ENCODE data around the gene ZEB1.

The ZEB1 gene

DNA sequence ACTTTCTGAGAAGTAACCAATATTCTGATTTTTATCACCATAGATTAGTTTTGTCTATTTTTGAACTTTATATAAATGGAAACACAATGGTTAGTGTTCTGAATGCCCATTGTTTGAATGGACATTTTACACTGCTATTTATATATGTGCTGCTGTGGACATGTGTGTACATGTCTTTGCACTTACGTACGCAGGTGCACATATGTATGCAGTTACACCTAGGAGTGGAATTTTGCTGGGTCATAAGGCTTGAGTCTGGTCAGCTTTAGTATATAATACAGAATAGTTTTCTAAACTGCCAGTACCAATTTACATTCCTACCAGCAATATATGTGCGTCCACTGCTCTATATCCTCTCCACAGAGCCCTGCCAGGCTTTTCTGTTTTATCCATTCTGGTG is 24.5 kb upstream of the ZEB1 start:
- H3K4me3 ChIP-seq (ENCODE audit: low read depth, low read length), result no peak overlapping the region
- no peak for DNase-seq
- in situ Hi-C loops (cut with HindIII; ENCODE audit: low pct_ligation_motif_present, low sequenced_read_pairs), result no loop called here
- no peaks in the 10 kb centered on the region for H3K36me3 ChIP-seq (replicated peaks)
- H3K27me3 ChIP-seq (replicated peaks), result no peaks in the 10 kb centered on the region
- H3K27ac ChIP-seq, result no peak overlapping the region
- TF ChIP-seq CTCF (IDR thresholded peaks at IDR 0.05; ENCODE audit: low read depth, low read length, missing control alignments), result no peak

DNA sequence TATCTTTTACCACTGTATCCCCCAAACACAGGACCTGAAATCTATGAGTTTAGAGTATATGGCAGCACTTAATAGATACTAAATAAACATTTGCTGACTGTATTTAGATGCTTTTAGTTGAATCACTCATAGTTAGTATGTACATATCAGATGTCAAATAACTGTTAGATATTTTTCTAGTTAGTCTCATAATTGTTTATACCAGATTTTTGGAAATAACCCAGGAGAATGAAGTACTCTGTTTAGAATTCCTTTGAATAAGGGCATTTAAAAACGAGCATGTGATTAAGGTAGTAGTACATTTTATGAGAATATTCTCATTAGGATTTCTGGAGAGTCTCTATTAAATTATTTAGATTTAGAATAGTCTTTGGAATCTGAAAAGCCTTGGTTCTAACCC is 22.3 kb upstream of the ZEB1 start:
- Histone ChIP-seq H3K4me3 (ENCODE audit: low read depth, low read length) (no peak overlapping the region), H3K27me3 (replicated peaks) (no peaks in the 10 kb centered on the region), H3K36me3 (replicated peaks) (no peaks in the 10 kb centered on the region), H3K27ac (no peak overlapping the region)
- in situ Hi-C loops (cut with HindIII; ENCODE audit: low pct_ligation_motif_present, low sequenced_read_pairs), result no loop called here
- DNase-seq, result no peak
- TF ChIP-seq CTCF (IDR thresholded peaks at IDR 0.05; ENCODE audit: low read depth, low read length, missing control alignments), result no peak

DNA sequence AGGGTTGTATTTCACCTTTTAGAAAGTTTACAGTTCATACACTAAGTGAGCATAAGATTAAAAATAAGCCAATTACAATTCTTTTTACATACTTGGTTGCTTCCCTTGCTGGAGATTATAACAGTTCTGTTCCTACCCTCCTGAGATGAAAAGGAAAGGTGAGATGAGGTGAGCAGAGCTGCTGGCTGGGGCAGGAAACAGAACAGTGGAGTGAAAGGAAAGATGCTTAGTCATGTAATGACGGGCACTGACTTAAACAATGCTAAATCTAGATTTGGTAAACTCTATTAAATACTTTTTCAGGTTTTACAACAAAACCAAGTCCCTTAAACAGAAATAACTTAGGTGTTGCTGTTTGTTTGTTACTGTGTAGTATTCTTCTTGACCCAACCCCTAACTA is 19.9 kb upstream of the ZEB1 start:
- no peak for TF ChIP-seq CTCF (IDR thresholded peaks at IDR 0.05; ENCODE audit: low read depth, low read length, missing control alignments)
- DNase-seq, result no peak

GRCh38 chr10:31303212-31303611 is 15.8 kb upstream of the ZEB1 start:
- no peak for DNase-seq
- Histone ChIP-seq H3K36me3 (replicated peaks) (no peaks in the 10 kb centered on the region), H3K4me3 (ENCODE audit: low read depth, low read length) (no peak overlapping the region), H3K27me3 (replicated peaks) (no peaks in the 10 kb centered on the region), H3K27ac (no peak overlapping the region)
- in situ Hi-C loops (cut with HindIII; ENCODE audit: low pct_ligation_motif_present, low sequenced_read_pairs), result no loop called here
- no peak for TF ChIP-seq CTCF (IDR thresholded peaks at IDR 0.05; ENCODE audit: low read depth, low read length, missing control alignments)

More for the DNA sequence above, 19.9 kb upstream of the ZEB1 start:
- H3K36me3 ChIP-seq (replicated peaks), result no peaks in the 10 kb centered on the region
- no peak overlapping the region for H3K4me3 ChIP-seq (ENCODE audit: low read depth, low read length)
- no peaks in the 10 kb centered on the region for H3K27me3 ChIP-seq (replicated peaks)
- H3K27ac ChIP-seq, result no peak overlapping the region
- in situ Hi-C loops (cut with HindIII; ENCODE audit: low pct_ligation_motif_present, low sequenced_read_pairs), result no loop called here

- Histone ChIP-seq H3K27ac (no peak overlapping the region), H3K27me3 (replicated peaks) (no peaks in the 10 kb centered on the region), H3K36me3 (replicated peaks) (no peaks in the 10 kb centered on the region), H3K4me3 (ENCODE audit: low read depth, low read length) (no peak overlapping the region)
- no peak for TF ChIP-seq CTCF (IDR thresholded peaks at IDR 0.05; ENCODE audit: low read depth, low read length, missing control alignments)
- DNase-seq, result no peak
- in situ Hi-C loops (cut with HindIII; ENCODE audit: low pct_ligation_motif_present, low sequenced_read_pairs), result no loop called here
Measured at GRCh38 chr10:31304291-31304970, 14.6 kb upstream of the ZEB1 start.

GRCh38 chr10:31313396-31313795 is 5.6 kb upstream of the ZEB1 start:
- in situ Hi-C loops (cut with HindIII; ENCODE audit: low pct_ligation_motif_present, low sequenced_read_pairs), result no loop called here
- H3K4me3 ChIP-seq (ENCODE audit: low read depth, low read length), result no peak overlapping the region
- H3K27ac ChIP-seq, result no peak overlapping the region
- H3K27me3 ChIP-seq (replicated peaks), result no peaks in the 10 kb centered on the region
- no peak for DNase-seq
- no peaks in the 10 kb centered on the region for H3K36me3 ChIP-seq (replicated peaks)
- no peak for TF ChIP-seq CTCF (IDR thresholded peaks at IDR 0.05; ENCODE audit: low read depth, low read length, missing control alignments)

Measured in brain microvascular endothelial cell (primary cell).